HEK293 (cell line): ENCODE data around the gene GLT1D1.

Experiments used
- CTCF ChIP-seq: fragments of 450-650 bp; formaldehyde crosslinking; IDR thresholded peaks from 2 replicates; pipeline ENCODE4 v1.5.1; 2016; ENCODE audit warnings: missing biosample characterization, missing genetic modification characterization
- YY1 ChIP-seq: fragments of 450-650 bp; formaldehyde crosslinking; IDR thresholded peaks from 2 replicates; pipeline ENCODE4 v1.5.1; 2018; ENCODE audit warnings: missing biosample characterization, missing genetic modification characterization
- ZBTB21 ChIP-seq: fragments of 450-650 bp; formaldehyde crosslinking; IDR thresholded peaks from 2 replicates; pipeline ENCODE4 v1.5.1; 2017; ENCODE audit warnings: missing biosample characterization, missing genetic modification characterization
- ZNF112 ChIP-seq: fragments of 450-650 bp; formaldehyde crosslinking; IDR thresholded peaks from 2 replicates; pipeline ENCODE4 v1.5.0; 2017; ENCODE audit warnings: missing biosample characterization, missing genetic modification characterization
- ZNF555 ChIP-seq: fragments of 450-650 bp; formaldehyde crosslinking; conservative IDR thresholded peaks from 2 replicates; pipeline ENCODE4 v1.5.1; 2017; ENCODE audit warnings: missing biosample characterization, mild to moderate bottlenecking, missing genetic modification characterization, inconsistent platforms
- ZNF791 ChIP-seq: fragments of 450-650 bp; formaldehyde crosslinking; IDR thresholded peaks from 2 replicates; pipeline ENCODE4 v1.5.1; 2016; ENCODE audit warnings: missing biosample characterization, missing genetic modification characterization

GRCh38 chr12:128842579-128842978, 10.7 kb upstream of the GLT1D1 start:
- TF ChIP-seq YY1 (tag by site-specific recombination) (no peak), ZNF791 (tag by site-specific recombination) (no peak), CTCF (tag by site-specific recombination) (no peak), ZNF555 (tag by site-specific recombination) (no peak), ZBTB21 (tag by site-specific recombination) (no peak), ZNF112 (tag by site-specific recombination) (no peak)
